HG03139 (cell line): ENCODE measurements around the gene LRRC51.

Experiments used
- ATAC-seq: cut with Tn5 transposase; IDR thresholded peaks from one replicate; pipeline ENCODE4 v1.9.1; 2021; ENCODE audit not compliant: unreplicated experiment

Gene LRRC51, protein sequence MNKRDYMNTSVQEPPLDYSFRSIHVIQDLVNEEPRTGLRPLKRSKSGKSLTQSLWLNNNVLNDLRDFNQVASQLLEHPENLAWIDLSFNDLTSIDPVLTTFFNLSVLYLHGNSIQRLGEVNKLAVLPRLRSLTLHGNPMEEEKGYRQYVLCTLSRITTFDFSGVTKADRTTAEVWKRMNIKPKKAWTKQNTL

DNA sequence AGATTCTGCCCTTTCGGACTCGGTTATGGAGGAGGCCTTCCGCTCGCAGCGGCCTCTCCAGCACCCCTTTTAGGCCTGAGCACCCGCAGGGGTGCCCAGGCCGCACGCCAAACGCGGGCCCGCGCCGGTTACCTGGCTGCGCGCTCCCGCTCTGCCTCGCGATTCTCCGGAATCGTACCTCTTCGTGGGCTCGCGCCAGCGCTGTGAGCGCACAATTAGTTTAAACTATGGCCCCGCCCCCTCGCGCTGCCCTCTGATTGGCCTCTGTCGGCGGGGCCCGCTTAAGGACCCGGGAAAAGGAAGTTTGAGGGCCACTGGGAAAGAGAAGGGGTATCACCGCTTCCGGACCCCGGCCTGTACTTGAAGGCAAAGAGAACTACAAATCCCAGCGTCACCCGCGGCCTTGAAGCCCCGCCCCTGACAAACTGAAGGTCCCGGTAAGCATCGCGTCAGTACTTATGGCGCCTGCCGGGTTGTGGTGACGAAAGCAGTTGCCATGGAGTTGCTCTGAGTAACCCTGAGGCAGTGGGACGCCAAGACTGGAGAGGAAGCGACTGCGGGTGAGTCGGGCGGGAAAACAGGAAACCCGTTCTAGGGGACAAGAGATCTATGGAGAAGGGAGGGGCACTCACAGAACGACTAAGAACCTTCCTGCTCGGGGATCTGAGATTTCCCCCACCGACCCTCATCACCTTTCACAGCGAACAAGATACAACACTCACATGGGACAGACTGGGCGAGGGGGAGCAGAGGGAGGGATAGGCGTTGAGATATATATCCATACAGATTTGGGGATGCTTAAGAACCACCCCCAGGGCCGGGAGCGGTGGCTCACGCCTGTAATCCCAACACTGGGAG, at the start of gene LRRC51, which contains the start of gene NUMA1:
TSS of gene LRRC51 (plus strand) at position 525 of the 858 bp plus-strand sequence. CDS start 8,234 bp downstream, outside the sequence.
TSS of gene NUMA1 (minus strand) at position 217 of the 858 bp plus-strand sequence. CDS start 44,599 bp downstream, outside the sequence.
- ATAC-seq: peak; percentile 88

DNA sequence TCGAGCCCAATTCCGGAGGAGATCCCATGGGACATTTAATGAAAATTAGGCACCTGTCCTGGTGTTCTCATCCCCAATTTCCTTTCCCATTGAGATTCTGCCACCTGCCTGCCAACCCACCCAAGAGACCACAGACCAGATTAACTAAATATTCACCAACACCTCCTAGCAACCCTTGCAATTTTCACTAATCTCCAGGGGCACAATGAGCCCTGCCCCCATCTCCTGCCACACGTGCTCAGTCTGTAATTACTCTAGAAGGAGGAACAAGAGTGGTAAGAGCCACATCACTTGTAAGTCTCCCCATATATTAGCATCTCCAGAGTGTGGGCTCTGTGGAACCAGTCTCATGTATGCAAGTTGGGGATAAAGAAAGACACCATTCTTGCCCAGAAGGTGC, 44.0 kb upstream of the LRRC51 start:
- ATAC-seq: no peak

DNA sequence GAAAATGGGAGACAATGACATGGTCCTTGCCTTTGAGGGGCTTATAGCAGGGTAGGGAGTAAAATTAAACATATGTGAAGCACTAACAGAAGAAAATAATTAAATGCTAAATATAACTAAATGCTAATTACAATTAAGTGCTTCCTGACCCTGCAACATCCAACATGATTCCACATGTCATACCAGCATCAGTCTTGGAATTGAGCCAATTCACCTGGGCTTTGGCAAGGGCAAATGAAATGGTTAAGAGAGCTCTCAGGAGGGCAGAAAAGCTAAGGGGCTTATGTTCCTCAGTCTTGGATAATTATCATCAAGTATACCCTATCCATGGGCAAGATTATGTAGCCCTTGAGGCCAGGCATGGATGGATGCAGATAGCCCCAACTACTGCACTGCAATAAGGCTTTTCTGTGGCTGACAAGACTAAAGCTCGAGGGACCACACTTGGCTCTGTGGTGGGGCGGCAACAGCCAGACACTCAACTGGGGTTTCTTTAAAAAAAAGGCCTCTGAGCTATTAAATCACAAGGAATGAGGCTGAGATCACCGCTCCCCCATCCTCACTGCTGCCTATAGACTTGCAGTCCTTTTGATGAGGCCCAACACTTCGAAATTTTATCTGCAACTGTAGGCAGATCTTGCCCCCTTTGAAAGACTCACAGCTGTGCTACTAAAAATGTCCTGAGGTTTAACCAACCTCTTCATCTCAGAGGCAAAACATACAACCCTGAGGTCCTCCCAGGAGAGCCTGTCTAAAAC, 42.9 kb upstream of the LRRC51 start:
- ATAC-seq: no peak

DNA sequence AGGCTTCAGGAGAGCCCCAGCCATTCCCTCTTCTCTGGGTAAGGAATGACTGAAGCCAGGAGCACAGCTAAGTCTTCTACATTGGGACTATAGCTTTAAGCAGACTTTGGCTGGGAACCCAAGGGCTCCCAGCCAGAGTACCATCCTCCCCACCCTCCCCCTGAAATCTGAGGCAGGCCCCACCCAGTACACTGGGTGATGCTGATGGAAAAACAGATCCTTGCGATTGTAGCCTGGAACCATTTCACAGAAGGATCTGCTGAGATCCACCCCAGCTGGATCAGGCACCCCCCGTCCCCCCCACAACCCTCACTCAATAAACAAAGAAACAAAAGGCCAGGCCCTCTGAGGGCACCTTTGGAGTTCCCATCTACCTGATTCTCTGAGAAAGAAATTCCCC, 42.2 kb upstream of the LRRC51 start:
- ATAC-seq: no peak

DNA sequence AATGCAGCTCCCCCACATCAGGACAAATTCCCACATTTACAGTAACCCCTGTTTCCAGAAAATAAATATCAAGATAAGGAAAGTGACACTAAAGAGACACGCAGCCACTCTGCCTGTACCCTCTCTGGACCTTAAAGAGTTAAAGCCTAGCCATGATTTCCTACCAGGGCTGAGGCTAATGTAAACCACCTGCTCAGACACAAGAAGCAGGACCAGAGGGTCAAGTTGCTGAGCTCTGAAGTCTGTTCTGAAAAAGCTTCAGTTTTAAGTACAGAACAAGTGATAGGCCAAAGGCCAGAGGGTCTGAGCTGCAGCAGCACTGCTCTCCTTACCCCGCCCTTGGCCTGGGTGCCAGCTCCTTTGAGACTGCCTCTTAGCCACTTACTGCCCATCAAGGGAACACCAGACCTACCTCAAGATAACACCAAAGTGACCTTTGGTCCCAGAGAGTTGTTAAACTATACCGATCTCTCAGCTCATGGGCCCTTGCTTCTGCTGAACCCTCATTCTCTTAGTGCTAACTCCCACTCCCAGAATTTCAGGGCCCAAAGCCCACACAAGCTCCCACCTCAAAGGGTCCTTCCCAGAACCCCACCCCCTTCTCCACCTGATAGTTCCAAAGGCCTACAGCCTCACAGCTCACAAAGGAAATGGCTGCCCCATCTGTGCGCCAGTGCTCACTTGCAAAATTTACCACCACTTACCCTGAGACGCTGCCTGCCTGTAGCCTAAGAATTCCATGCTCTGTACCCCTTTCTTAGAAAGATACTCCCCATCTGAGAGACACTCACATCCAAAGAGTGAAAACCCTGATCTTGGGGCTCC, 41.4 kb upstream of the LRRC51 start:
- no peak for ATAC-seq

DNA sequence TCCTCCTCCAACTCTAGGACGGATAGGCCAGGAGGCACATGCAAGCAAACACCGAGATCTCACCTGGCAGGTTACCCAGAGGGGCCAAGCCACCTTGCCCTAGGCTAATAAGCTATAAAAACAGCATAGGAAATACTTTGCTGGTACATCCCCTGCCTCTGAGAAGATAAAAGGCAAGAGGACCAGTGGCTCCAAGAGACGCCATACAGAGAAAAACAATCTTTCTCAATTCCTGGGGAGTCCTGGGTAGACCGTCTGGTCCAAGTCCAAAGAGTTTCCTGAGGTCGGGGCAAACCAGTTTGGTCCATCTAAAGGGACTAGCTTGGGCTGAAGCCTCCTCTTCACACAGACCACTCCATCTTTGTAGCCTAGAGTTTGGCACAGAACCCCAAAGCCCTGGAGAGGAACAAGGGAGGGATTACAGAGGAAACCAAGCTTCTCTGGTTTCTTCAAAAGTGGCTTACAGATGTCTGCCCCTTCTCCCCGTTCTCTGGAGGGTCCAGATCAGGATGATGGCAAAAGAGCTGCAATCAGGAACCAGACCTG, 40.7 kb upstream of the LRRC51 start:
- no peak for ATAC-seq

DNA sequence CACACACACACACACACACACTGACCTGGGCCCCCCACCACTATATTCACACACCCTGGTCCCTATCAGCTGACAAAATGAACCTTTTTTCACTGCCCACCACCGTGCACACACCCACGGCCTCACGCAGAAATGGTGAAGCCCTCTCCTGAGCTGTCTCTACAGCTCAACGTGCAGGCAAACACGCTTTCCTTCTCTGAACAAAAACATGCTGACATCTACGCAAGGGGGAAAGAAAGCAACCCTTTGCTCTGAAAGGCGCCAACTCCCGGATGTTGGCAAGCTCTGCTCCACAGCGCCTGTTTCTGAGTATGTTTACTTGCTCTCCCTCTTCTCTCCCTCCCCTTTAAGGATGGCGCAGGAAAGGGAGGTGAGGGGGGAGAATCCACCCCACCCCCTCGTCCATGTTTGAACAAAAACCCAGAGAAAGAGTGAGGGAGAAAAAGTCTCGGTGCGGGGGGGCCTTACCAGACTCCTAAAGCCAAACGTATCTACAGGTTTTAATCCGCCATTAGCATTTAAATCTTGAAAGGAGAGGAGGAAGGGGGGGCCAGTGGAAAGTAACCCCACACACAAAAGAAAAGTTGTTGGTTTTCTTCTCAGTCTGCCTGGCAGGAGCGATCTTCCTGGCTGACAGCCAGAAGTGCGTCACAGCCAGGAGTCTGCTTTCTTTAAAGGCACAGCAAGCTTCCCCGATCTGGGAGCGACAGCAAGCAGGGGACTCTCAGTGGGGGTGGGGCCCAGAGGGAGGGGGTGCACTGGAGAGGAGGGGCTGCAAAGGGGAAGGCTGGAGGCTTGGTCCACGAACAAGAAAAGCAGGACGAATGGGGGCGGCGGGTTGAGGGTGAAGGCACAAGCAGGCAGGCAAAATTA, 39.9 kb upstream of the LRRC51 start:
- ATAC-seq: no peak

DNA sequence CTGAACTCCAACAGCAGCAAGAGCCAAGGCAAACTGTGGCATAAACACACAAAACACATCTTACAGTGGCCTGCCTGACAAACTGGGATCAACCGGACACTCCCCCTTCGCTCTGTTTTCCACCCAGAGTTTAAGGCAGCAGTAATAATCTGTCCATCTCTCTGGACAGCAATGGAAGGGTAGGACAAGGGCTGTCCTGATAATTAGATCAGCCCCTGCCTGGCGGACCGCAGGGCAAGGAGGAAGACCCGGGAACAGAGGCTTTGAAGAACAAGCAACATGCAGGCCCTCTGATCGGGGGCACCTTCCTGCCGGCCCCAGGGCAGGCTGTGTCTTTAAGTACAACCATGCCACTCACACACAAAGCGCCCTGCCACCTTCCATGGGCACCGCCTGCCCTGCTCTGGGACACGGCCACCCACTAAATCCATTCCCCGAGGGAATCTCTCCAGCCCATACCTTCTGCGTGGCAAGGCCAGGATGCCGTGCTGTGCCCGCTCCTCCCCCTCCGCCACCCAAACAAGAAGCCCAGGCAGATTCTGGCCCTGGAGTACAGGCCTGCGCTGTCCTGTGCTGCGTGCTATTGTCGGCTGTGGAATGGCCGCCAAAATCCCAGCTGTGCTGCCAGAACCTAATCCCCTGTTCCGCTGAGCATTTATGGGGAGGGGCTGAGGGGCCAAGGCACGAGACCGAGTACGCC, 39.1 kb upstream of the LRRC51 start:
- ATAC-seq: no peak

DNA sequence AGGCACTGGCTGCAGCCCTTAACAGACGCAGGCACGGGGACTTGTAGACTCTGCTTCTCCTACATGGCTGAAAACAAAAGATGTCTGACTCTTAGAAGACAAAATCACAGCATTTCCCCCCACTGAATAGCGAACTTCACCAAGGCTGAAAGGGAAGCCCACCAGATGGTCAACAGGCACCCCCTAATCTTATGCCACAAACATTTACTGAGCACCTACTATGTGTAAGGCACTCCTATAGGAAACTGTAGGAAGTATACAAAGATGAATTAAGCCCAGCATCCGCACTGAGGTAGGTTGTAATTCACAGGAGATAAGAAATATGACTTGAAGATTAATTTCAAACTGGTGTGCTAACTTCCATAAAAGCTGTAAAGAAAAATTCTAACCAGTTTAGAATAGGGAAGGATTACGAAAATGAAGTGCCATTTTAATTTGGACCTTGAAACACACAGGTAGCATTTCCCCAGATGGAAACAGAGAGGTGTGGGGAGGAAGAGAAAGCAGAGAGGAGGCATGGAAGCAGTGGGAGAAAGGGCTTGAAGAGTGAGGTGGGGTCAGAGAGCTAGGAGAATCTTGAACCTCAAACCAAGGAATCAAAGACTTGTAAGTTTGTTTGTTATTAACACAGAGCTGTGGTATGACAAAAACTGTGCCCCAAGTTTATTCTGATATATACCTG, 38.4 kb upstream of the LRRC51 start:
- ATAC-seq: no peak

DNA sequence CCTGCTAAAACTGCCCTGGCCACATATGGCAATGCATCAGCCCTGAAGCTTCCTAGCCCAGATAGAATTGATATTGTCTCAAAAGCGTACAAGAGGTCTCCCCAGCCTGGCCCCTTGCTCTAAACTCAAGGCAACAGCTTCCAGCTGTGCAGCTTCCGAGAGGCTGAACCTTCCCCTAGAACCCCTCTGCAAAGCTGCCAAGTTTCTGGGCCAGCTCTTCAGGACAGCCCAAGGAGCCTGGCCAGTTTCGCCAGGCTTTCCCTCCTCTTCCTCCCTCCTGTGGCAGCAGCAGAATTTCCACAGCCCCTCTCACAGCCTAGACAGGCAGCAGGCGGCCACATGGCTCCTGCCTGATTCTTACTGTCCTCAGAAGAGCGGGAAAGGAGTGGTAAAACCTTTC, 34.8 kb upstream of the LRRC51 start:
- ATAC-seq: no peak

DNA sequence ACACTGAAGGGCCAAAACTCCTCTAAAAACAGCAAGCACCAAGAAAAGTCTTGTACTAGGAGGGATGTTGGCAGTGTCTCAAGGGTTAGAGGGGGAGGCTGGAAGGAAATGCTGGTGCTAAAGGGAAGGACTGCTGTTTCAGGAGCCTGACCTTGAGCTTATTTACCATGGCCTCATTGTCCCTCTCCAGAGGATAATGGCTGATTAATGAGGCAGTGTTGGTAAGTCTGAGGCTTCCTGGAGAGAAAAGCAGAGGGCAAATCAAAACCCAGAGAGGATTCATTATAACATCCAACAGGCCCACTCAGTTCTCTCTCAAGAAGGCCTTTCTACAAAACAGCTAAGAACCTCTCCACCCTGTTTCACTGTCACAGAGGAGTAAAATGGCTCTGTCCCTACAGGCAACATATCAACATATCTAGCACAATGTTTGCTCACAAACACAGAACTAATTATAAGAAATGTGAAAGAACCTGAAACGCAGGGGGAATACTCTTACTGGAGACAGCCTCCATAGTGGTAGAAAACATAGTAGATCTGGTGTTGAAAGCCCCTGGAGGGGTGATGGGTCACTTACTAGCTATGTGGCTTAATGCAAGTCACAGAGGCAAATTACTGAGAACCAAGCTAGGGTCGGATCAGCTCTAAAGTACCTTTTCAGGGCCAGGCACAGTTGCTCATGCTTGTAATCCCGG, 31.7 kb upstream of the LRRC51 start:
- ATAC-seq: no peak

DNA sequence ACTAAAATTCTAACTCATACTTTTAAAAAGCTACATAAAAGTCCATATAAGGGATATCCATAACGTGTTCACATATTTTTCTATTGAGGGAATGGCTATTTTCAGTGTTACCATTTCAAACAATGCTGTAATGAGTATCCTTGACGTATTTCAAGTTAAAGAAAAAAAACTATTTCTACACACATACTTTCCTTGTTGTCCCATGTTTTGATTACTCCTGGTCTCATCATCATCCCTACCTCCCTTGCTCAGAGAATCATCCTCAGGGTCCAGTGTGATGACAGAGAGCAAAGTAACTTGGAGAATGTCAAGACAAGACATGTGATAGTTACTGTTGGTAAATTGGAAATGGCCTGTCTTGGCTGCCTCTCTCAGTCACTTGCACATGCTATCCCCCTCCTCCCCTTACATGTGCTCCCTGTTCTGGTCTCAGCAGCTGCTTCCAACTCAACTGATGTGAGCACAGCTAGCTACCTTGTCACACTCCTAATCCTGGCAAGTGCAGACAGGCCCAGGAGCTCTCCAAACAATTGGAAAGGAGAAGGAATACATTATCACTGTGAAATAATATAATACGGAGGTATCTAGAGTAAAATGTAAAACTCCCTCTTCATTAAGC, 22.1 kb upstream of the LRRC51 start:
- no peak for ATAC-seq

DNA sequence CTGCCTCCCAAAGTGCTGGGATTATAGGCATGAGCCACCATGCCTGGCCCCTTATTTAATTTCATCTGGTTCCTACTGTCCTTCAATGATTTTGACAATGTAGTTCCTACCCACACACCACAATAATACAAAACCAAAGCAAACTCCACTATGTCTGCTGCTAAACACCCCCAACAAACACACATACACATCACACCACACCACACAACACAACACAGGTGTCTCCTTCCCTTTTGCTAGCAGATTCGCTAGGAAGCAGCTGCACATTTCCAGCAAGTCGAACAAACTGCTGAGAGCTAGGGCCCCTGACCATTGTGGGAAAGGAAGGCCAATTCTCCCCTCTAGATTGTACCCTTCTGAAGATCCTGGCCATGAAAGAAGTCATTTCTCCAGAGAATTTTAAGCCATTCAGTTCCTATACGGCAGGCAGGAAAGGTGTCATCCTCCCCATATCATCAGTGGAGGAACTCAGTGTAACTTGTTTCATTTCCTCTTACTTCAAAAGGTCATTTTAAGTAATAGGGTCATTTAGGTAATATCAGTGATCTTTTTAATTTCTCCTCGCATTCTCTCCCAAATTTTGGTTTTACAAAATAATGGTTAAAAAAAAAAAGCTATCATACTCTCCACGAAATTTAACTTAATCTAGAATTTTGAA, 18.8 kb upstream of the LRRC51 start:
- no peak for ATAC-seq

DNA sequence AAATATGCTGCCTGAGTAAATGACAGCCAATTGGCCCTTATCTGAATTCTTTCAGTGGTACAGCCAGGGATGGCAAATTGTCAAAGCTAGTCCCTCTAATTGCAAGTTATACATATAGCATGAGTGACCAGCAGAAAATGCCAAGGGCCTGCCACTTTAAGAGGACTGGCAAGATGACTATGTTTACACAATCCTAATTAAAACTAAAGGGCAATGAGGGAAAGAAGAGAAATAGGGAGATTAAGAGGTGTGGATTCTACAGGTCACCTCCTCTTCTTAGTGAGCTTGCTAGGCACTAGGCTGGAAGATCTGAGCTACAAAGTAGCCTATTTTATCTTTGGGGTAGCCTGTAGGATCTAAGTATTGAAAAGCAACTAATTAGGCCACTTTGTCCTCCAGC, 13.8 kb upstream of the LRRC51 start:
- no peak for ATAC-seq

DNA sequence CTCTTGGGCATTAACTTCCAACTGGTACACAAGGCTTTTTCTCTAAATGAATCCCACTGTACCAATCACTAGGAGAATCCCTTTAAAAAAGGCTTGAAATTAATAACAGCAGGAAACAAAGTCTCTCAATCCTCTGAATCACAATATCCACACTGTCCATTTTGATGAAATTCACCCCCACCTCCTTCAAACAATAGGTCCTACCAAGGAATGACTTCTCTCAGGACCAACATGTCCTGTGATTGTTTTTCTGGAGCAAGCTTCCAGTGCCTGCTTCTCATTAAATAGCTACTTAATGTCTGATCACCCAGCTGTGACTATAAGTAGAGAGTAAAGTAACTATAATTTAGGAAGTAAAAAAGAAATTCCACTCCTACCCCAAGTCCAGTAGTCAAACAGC, 13.4 kb upstream of the LRRC51 start:
- no peak for ATAC-seq

DNA sequence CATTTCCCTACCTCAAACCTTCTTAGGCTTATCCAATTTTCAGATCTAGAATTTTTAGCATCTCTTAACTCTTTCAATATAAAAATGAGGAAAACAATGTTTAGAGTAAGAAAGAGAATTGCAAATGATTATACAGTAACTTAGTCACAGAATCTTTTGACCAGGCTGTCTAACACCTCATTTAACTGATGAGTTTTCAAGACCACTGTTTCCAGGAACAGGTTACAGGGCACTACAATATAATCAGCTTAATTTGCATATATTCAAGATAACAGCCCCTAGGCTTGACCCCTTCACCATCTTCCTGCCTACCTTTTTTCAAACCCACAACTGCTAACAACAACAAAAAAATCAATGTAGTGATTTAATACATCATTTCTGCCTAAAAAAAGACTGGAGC, 13.0 kb upstream of the LRRC51 start:
- no peak for ATAC-seq

DNA sequence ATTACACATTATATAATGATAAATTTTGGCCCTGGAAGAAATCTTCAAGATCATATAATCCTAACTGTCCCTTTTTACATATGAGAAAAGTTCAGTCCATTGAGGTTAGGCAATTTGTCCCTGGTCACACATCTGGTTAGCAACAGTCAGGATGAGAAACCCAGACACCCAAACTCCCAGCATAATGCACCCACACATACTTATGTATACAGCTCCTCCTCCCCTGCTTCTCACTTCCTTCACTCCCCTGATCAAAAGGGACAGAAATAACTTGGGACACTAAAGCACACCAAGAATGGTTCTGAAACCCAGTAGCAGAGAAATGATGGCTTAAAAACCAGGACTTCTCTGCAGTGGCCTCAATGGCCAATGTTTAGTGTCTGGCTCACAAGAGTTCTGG, 11.4 kb upstream of the LRRC51 start:
- ATAC-seq: no peak
